Esophagus muscularis mucosa (tissue), 3 donors: ENCODE results near the gene HS3ST5.

Experiments used
- POLR2AphosphoS5 ChIP-seq, 2 donors: sonication (generic); formaldehyde crosslinking; IDR thresholded peaks; one replicate each; pipeline ENCODE4 v1.6.1; 2017; ENCODE audit warnings: antibody characterized with exemption in 2 of 2
- TF ChIP-seq, protein P1 (sequence below), 3 experiments: fragments of 200-600 bp in 2 of 3; fragments of 450-650 bp in 1 of 3; sonication (generic) in 2 of 3; IDR thresholded peaks; one replicate each; pipeline ENCODE4 v1.5.1; 2017 to 2019; ENCODE audit warnings: antibody characterized with exemption in 3 of 3, mild to moderate bottlenecking in 2 of 3, moderate library complexity in 1 of 3

DNA sequence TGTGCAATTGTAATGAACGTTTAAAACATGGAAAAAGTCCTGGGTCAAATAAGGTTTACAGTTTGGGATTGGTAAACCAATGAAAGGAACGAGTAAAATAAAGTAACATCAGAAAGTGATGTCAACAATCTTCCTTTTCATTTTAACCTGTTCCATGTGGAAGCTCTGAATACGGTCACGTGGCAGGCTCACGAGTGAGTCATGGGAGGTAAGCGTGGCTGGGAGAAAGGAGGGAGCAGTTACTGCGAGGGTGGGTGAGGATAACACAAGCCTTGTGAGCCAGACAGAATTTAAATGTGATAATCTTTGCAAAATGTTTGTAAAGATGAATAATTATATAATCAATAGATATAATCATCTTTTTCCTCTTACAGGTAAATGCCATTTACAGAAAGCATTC, 200.6 kb downstream of the HS3ST5 start:
- TF ChIP-seq, protein P1, sequence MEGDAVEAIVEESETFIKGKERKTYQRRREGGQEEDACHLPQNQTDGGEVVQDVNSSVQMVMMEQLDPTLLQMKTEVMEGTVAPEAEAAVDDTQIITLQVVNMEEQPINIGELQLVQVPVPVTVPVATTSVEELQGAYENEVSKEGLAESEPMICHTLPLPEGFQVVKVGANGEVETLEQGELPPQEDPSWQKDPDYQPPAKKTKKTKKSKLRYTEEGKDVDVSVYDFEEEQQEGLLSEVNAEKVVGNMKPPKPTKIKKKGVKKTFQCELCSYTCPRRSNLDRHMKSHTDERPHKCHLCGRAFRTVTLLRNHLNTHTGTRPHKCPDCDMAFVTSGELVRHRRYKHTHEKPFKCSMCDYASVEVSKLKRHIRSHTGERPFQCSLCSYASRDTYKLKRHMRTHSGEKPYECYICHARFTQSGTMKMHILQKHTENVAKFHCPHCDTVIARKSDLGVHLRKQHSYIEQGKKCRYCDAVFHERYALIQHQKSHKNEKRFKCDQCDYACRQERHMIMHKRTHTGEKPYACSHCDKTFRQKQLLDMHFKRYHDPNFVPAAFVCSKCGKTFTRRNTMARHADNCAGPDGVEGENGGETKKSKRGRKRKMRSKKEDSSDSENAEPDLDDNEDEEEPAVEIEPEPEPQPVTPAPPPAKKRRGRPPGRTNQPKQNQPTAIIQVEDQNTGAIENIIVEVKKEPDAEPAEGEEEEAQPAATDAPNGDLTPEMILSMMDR (IDR thresholded peaks at IDR 0.05), result no peak
- no peak for TF ChIP-seq POLR2AphosphoS5 (IDR thresholded peaks at IDR 0.05)
